Hepatocyte (in vitro differentiated cells): ENCODE data around the gene AFF2. TPM values are rescaled to one million over a fixed set of nuclear protein-coding genes. Genes with fewer than 3 reads are reported as not detected.

Experiments used
- DNase-seq: peaks from one replicate; pipeline ENCODE4 v3.0.0-alpha.2; 2016; ENCODE audit warnings: low spot score
- H2AFZ ChIP-seq: fragments of 200-600 bp; sonication (generic); 2 replicates; pipeline ENCODE4 v1.6.0; 2016; ENCODE audit warnings: antibody characterized with exemption, mild to moderate bottlenecking
- H3K27ac ChIP-seq: fragments of 200-600 bp; sonication (generic); 2 replicates; pipeline ENCODE4 v1.5.1; 2016; ENCODE audit warnings: mild to moderate bottlenecking
- H3K27me3 ChIP-seq: fragments of 200-600 bp; sonication (generic); 2 replicates; pipeline ENCODE4 v1.6.1; 2016
- H3K36me3 ChIP-seq: fragments of 200-600 bp; sonication (generic); replicated peaks from 2 replicates; pipeline ENCODE4 v1.5.1; 2016; ENCODE audit warnings: low read depth; ENCODE audit not compliant: insufficient read depth
- H3K4me1 ChIP-seq: fragments of 200-600 bp; sonication (generic); 2 replicates; pipeline ENCODE4 v1.5.1; 2016; ENCODE audit warnings: mild to moderate bottlenecking, moderate library complexity; ENCODE audit not compliant: insufficient read depth
- H3K4me2 ChIP-seq: fragments of 200-600 bp; sonication (generic); 2 replicates; pipeline ENCODE4 v1.6.0; 2016
- H3K4me3 ChIP-seq: fragments of 200-600 bp; sonication (generic); 2 replicates; pipeline ENCODE4 v1.5.1; 2016; ENCODE audit warnings: mild to moderate bottlenecking
- H3K79me2 ChIP-seq: fragments of 200-600 bp; sonication (generic); 2 replicates; pipeline ENCODE4 v1.6.0; 2017; ENCODE audit warnings: mild to moderate bottlenecking
- H3K9me2 ChIP-seq: fragments of 200-600 bp; sonication (generic); replicated peaks from 2 replicates; pipeline ENCODE4 v1.6.0; 2017; ENCODE audit warnings: mild to moderate bottlenecking; ENCODE audit not compliant: insufficient read depth
- H3K9me3 ChIP-seq: fragments of 200-600 bp; sonication (generic); 2 replicates; pipeline ENCODE4 v1.5.1; 2016; ENCODE audit warnings: low read depth, mild to moderate bottlenecking
- H4K20me1 ChIP-seq: fragments of 200-600 bp; sonication (generic); 2 replicates; pipeline ENCODE4 v1.6.0; 2016; ENCODE audit warnings: mild to moderate bottlenecking; ENCODE audit not compliant: insufficient read depth, poor library complexity, severe bottlenecking
- EZH2 ChIP-seq: fragments of 200-600 bp; sonication (generic); IDR thresholded peaks from 2 replicates; pipeline ENCODE4 v1.6.1; 2016; ENCODE audit warnings: antibody characterized with exemption, mild to moderate bottlenecking, borderline replicate concordance
- EZH2phosphoT487 ChIP-seq: fragments of 200-600 bp; sonication (generic); IDR thresholded peaks from one replicate; pipeline ENCODE4 v1.6.1; 2018; ENCODE audit warnings: antibody characterized with exemption, mild to moderate bottlenecking, low read depth, moderate library complexity; ENCODE audit not compliant: unreplicated experiment, severe bottlenecking
- WGBS: methylation state at CpG from one replicate; pipeline ENCODE4 v1.1.6; 2016; ENCODE audit warnings: low lambda C conversion rate; ENCODE audit errors: missing lambda C conversion rate; 5-methylcytosine and 5-hydroxymethylcytosine counted together
- polyA plus RNA-seq: library from polyadenylated mRNA; unstranded; fragments of >200 nt; fragmentation: Nextera tagmentation; extraction: Ambion mirVana; gene quantifications from 2 replicates; pipeline ENCODE4 v1.2.1, GENCODE V29; 2016
- total RNA-seq: library from RNA; depleted of rRNA; stranded (reverse); fragments of >200 nt; gene quantifications from 2 replicates; pipeline ENCODE4 v1.2.3, GENCODE V29; 2014
- TF ChIP-seq, protein P1 (sequence below): fragments of 200-600 bp; sonication (generic); IDR thresholded peaks from 2 replicates; pipeline ENCODE4 v1.5.1; 2016; ENCODE audit warnings: antibody characterized with exemption, mild to moderate bottlenecking; ENCODE audit not compliant: poor library complexity

AFF2 gene
- total and polyA plus RNA-seq, 2 experiments from 2014 or later, result 2.1 to 6.5 TPM

DNA sequence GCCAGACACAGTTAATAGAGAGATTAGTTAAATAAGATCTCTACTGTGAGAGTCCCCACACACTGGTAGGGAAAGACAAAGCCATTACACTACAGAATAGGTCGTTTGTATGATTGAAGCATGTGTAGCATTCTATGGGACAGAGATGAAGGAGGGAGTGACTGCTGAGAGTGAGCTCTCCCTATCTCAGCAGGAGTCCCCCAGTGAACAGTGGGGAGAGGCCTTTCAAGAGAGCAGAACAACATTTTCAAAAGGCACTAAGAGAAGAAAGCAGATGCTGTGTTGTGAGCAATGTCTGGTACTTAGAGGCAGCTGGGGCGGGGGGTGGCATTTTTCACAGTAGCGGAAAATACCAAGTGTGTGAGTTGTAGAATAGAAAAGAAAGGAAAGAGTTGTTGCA is 413.6 kb downstream of the AFF2 start:
- Histone ChIP-seq H3K36me3 (no peaks in the 10 kb centered on the region), H4K20me1 (no peaks in the 10 kb centered on the region), H2AFZ (no peak overlapping the region), H3K79me2 (no peaks in the 10 kb centered on the region), H3K27ac (no peak overlapping the region), H3K27me3 (no peaks in the 10 kb centered on the region), H3K9me2 (no peaks in the 10 kb centered on the region), H3K4me3 (no peak overlapping the region), H3K9me3 (no peaks in the 10 kb centered on the region), H3K4me2 (no peak overlapping the region), H3K4me1 (no peaks in the 10 kb centered on the region)
- no peak for TF ChIP-seq EZH2phosphoT487
- TF ChIP-seq, protein P1, sequence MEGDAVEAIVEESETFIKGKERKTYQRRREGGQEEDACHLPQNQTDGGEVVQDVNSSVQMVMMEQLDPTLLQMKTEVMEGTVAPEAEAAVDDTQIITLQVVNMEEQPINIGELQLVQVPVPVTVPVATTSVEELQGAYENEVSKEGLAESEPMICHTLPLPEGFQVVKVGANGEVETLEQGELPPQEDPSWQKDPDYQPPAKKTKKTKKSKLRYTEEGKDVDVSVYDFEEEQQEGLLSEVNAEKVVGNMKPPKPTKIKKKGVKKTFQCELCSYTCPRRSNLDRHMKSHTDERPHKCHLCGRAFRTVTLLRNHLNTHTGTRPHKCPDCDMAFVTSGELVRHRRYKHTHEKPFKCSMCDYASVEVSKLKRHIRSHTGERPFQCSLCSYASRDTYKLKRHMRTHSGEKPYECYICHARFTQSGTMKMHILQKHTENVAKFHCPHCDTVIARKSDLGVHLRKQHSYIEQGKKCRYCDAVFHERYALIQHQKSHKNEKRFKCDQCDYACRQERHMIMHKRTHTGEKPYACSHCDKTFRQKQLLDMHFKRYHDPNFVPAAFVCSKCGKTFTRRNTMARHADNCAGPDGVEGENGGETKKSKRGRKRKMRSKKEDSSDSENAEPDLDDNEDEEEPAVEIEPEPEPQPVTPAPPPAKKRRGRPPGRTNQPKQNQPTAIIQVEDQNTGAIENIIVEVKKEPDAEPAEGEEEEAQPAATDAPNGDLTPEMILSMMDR, result no peak
- DNase-seq, result no peak
- WGBS, result 54% methylated on average over 3 of the region's 3 CpGs

DNA sequence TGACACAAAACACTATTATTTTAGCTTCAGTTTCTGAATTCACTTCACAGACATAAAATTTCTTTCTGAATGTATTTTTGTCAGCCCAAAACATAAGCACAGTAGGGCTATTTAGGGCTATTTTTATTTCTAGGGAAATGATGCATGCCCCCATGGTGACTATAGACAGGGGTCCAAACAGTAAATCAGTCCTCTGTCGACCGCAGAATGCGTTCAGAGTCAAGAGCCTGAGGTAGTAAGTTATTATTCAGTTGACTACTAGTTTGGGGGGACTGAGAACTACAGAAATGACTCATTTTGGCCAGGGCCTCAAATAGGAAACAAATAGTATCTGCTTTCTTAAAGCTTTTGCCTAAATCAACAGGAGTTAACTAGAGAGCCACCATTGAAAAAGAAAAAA is 414.4 kb downstream of the AFF2 start:
- no peaks in the 10 kb centered on the region for H3K27me3 ChIP-seq
- no peaks in the 10 kb centered on the region for H4K20me1 ChIP-seq
- no peaks in the 10 kb centered on the region for H3K4me1 ChIP-seq
- no peaks in the 10 kb centered on the region for H3K9me2 ChIP-seq
- H3K79me2 ChIP-seq, result no peaks in the 10 kb centered on the region
- H3K4me2 ChIP-seq, result no peak overlapping the region
- no peak overlapping the region for H2AFZ ChIP-seq
- H3K4me3 ChIP-seq, result no peak overlapping the region
- H3K9me3 ChIP-seq, result no peaks in the 10 kb centered on the region
- no peak for DNase-seq
- no peak overlapping the region for H3K27ac ChIP-seq
- TF ChIP-seq EZH2phosphoT487 (no peak), EZH2 (no peak)
- TF ChIP-seq, protein P1, result no peak
- WGBS, result 66% methylated on average over 3 of the region's 3 CpGs
- H3K36me3 ChIP-seq, result no peaks in the 10 kb centered on the region

DNA sequence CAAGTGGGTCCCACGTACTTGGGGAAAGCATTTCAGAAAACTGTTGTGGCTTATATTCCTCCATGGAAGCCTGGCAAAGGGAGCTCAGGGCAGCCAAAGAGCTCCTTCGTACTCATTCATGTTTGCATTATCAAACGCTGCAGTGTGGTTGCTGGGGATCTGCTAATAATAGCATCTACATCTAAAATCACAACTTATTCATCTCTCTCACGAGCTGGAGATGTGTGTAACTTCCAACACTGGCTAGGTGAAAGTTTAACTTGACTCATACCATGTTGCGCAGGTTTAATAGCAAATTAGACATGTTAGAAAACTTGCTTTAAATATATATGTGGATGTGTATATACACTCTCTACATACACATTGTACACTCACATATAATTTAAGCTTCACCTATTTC is 415.1 kb downstream of the AFF2 start:
- no peaks in the 10 kb centered on the region for H3K36me3 ChIP-seq
- no peaks in the 10 kb centered on the region for H3K79me2 ChIP-seq
- H3K4me2 ChIP-seq, result no peak overlapping the region
- no peaks in the 10 kb centered on the region for H3K27me3 ChIP-seq
- 58% methylated on average over 5 of the region's 5 CpGs for WGBS
- TF ChIP-seq EZH2 (no peak), EZH2phosphoT487 (no peak)
- TF ChIP-seq, protein P1, result no peak
- DNase-seq, result no peak
- H3K9me2 ChIP-seq, result no peaks in the 10 kb centered on the region
- H4K20me1 ChIP-seq, result no peaks in the 10 kb centered on the region
- no peaks in the 10 kb centered on the region for H3K9me3 ChIP-seq
- H3K4me3 ChIP-seq, result no peak overlapping the region
- H3K27ac ChIP-seq, result no peak overlapping the region
- H2AFZ ChIP-seq, result no peak overlapping the region
- no peaks in the 10 kb centered on the region for H3K4me1 ChIP-seq

DNA sequence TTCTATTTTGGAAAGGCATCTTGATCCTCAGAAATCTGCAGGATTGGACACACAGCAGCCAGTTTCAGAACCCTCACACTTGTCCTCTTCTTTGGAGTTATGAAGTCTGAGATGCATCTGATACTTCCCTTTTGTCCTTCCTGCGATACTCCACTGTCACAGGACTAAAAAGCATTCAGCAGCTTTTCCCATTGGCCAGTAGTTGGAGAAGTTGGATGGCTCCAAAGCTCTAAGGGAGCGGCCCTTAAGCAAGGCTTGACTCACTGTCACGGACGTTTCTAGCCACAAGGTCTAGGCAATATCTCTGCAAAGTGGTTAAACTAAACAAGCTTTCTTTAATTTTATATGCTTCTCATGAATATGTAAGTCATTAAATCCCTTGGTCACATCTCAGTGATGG is 417.0 kb downstream of the AFF2 start:
- no peaks in the 10 kb centered on the region for H3K9me2 ChIP-seq
- H3K4me3 ChIP-seq, result no peak overlapping the region
- no peaks in the 10 kb centered on the region for H3K36me3 ChIP-seq
- H3K4me2 ChIP-seq, result no peak overlapping the region
- H3K27ac ChIP-seq, result no peak overlapping the region
- no peaks in the 10 kb centered on the region for H3K9me3 ChIP-seq
- no peaks in the 10 kb centered on the region for H3K79me2 ChIP-seq
- TF ChIP-seq EZH2phosphoT487 (no peak), EZH2 (no peak)
- TF ChIP-seq, protein P1, result no peak
- no peaks in the 10 kb centered on the region for H3K4me1 ChIP-seq
- H2AFZ ChIP-seq, result no peak overlapping the region
- no peaks in the 10 kb centered on the region for H3K27me3 ChIP-seq
- 84% methylated on average over 4 of the region's 4 CpGs for WGBS
- no peak for DNase-seq
- no peaks in the 10 kb centered on the region for H4K20me1 ChIP-seq
